Measurements from ENCODE around the gene MAVS. TPM values are rescaled to one million over a fixed set of nuclear protein-coding genes. Genes with fewer than 3 reads are reported as not detected.
"Not testable (repeated sequence)": the region's sequence is repeated elsewhere in the genome, so short reads cannot be mapped to it uniquely, and the experiment has no call there.

MAVS gene
- total and polyA plus RNA-seq, 8 donors = 9.5 to 25.1 (median 20.9) TPM

GRCh38 chr20:3836132-3836531, 10.5 kb upstream of the MAVS start:
- ATAC-seq (no peak), FAIRE-seq (no peak), DNase-seq (no peak)
- Histone ChIP-seq H3K4me1 (no peaks in the 10 kb centered on the region), H3K36me3 (no peaks in the 10 kb centered on the region), H3K27ac (no peak overlapping the region), H3K27me3 (no peaks in the 10 kb centered on the region), H3K9me3 (no peaks in the 10 kb centered on the region), H3K4me3 (no peak overlapping the region)
- intact Hi-C loops (cut with DNase I) = no loop called here
- WGBS, 2 donors = 97 to 98% methylated on average over 4 of the region's 4 CpGs
- no peak for TF ChIP-seq CTCF (IDR thresholded peaks at IDR 0.05)

GRCh38 chr20:3839328-3839727, 7.3 kb upstream of the MAVS start:
- intact Hi-C loops (cut with DNase I) = no loop called here
- no peak overlapping the region for H3K27ac ChIP-seq
- H3K27me3 ChIP-seq = no peaks in the 10 kb centered on the region
- H3K36me3 ChIP-seq = no peaks in the 10 kb centered on the region
- no peak overlapping the region for H3K4me3 ChIP-seq
- 88 to 95% methylated on average over 3 of the region's 3 CpGs for WGBS, 2 donors
- DNase-seq (no peak), ATAC-seq (no peak), FAIRE-seq (no peak)
- no peaks in the 10 kb centered on the region for H3K9me3 ChIP-seq
- TF ChIP-seq CTCF (IDR thresholded peaks at IDR 0.05) = no peak
- H3K4me1 ChIP-seq = no peaks in the 10 kb centered on the region

- intact Hi-C loops (cut with DNase I); ATAC-seq; H3K27ac ChIP-seq; FAIRE-seq; H3K36me3 ChIP-seq; H3K4me3 ChIP-seq; H3K4me1 ChIP-seq; H3K9me3 ChIP-seq; H3K27me3 ChIP-seq; DNase-seq: not testable (repeated sequence)
- 94 to 96% methylated on average over 7 of the region's 7 CpGs for WGBS, 2 donors
Observed at GRCh38 chr20:3840201-3840600, 6.4 kb upstream of the MAVS start.

- 84 to 86% methylated on average over 7 of the region's 7 CpGs for WGBS, 2 donors
- H3K36me3 ChIP-seq = no peaks in the 10 kb centered on the region
- DNase-seq = no peak
- intact Hi-C loops (cut with DNase I) = no loop called here
- H3K9me3 ChIP-seq = no peaks in the 10 kb centered on the region
- no peak for FAIRE-seq
- TF ChIP-seq CTCF (IDR thresholded peaks at IDR 0.05) = no peak
- H3K27me3 ChIP-seq = no peaks in the 10 kb centered on the region
- ATAC-seq = no peak
- H3K4me1 ChIP-seq = no peaks in the 10 kb centered on the region
- H3K4me3 ChIP-seq = no peak overlapping the region
- H3K27ac ChIP-seq = no peak overlapping the region
Observed at GRCh38 chr20:3842348-3842930, 4.2 kb upstream of the MAVS start.

- H3K9me3 ChIP-seq = no peaks in the 10 kb centered on the region
- ATAC-seq (no peak), DNase-seq (no peak), FAIRE-seq (no peak)
- H3K4me3 ChIP-seq = no peak overlapping the region
- H3K36me3 ChIP-seq = no peaks in the 10 kb centered on the region
- H3K4me1 ChIP-seq = peaks cover 0 to 3% (median 0%) of the 10 kb centered on the region in 3 donors
- intact Hi-C loops (cut with DNase I) = no loop called here
- no peak overlapping the region for H3K27ac ChIP-seq
- 69 to 76% methylated on average over 5 of the region's 5 CpGs for WGBS, 2 donors
- no peak for TF ChIP-seq CTCF (IDR thresholded peaks at IDR 0.05)
- no peaks in the 10 kb centered on the region for H3K27me3 ChIP-seq
Observed at GRCh38 chr20:3843490-3843889, 3.1 kb upstream of the MAVS start.

GRCh38 chr20:3843990-3844619, 2.5 kb upstream of the MAVS start:
- 92 to 96% methylated on average over 9 of the region's 9 CpGs for WGBS, 2 donors
- H3K36me3 ChIP-seq; H3K27ac ChIP-seq; FAIRE-seq; ATAC-seq; intact Hi-C loops (cut with DNase I); H3K9me3 ChIP-seq; DNase-seq; H3K27me3 ChIP-seq; H3K4me1 ChIP-seq; H3K4me3 ChIP-seq: not testable (repeated sequence)

Data from pancreas (tissue), 10 donors.